Effector memory CD4-positive, alpha-beta T cell (primary cell): ENCODE data around the gene GIPC3.
"Not testable (repeated sequence)": the region's sequence is repeated elsewhere in the genome, so short reads cannot be mapped to it uniquely, and the experiment has no call there.

Experiments
- DNase-seq, 3 donors: peaks; one replicate each; pipeline ENCODE4 v3.0.0-alpha.2; 2020
- H3K27ac ChIP-seq: 2 replicates; pipeline ENCODE4 v1.7.0; 2013; ENCODE audit warnings: mild to moderate bottlenecking, low read length, moderate library complexity; ENCODE audit not compliant: insufficient read depth, poor library complexity, severe bottlenecking
- H3K27me3 ChIP-seq: replicated peaks from 2 replicates; pipeline ENCODE4 v1.7.0; 2013; ENCODE audit warnings: mild to moderate bottlenecking, low read length; ENCODE audit not compliant: insufficient read depth, control insufficient read depth, poor library complexity, severe bottlenecking
- H3K36me3 ChIP-seq: 2 replicates; pipeline ENCODE4 v1.7.0; 2013; ENCODE audit warnings: mild to moderate bottlenecking, low read length, moderate library complexity; ENCODE audit not compliant: control insufficient read depth, insufficient read depth
- H3K4me1 ChIP-seq: 2 replicates; pipeline ENCODE4 v1.7.0; 2013; ENCODE audit warnings: low read length, mild to moderate bottlenecking; ENCODE audit not compliant: control insufficient read depth, insufficient read depth, poor library complexity, severe bottlenecking
- H3K4me3 ChIP-seq: 2 replicates; pipeline ENCODE4 v1.7.0; 2013; ENCODE audit warnings: low read length, low read depth, mild to moderate bottlenecking; ENCODE audit not compliant: insufficient read depth, poor library complexity, severe bottlenecking
- H3K9me3 ChIP-seq: 2 replicates; pipeline ENCODE4 v1.7.0; 2013; ENCODE audit warnings: mild to moderate bottlenecking, low read length, moderate library complexity; ENCODE audit not compliant: control insufficient read depth

The GIPC3 gene

DNA sequence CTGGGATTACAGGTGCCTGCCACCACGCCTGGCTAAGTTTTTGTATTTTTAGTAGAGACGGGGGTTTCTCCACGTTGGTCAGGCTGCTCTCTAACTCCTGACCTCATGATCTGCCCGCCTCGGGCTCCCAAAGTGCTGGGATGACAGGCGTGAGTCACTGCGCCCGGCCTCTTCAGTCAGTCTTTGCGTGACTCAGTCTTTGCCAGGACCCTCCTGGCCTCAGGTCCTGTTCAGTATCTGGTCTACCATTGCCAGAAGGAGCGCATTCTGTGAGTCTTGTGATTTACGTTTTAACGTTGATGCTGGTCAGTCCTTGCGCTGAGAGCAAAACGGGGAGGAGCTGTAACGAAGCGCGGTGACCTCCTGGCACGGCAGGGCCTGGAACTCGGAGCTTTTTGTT lies 20.1 kb upstream of the GIPC3 start:
- H3K27ac ChIP-seq: no peak overlapping the region
- no peaks in the 10 kb centered on the region for H3K27me3 ChIP-seq
- H3K9me3 ChIP-seq: no peaks in the 10 kb centered on the region
- no peaks in the 10 kb centered on the region for H3K4me1 ChIP-seq
- no peak overlapping the region for H3K4me3 ChIP-seq
- H3K36me3 ChIP-seq: no peaks in the 10 kb centered on the region
- DNase-seq: no peak

DNA sequence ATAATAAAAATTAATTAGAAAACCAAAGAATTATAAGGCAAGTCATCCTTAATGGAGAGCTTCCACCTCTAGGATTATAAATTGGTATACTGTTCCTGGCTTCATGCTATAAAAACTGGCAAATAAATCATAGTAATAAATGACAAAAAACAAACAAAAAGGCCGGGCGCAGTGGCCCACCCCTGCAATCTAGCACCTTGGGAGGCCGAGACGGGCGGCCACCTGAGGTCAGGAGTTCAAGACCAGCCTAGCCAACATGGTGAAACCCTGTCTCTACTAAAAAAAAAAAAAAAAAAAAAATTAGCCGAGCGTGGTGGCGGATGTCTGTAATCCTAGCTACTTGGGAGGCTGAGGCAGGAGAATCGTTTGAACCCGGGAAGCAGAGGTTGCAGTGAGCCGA lies 15.2 kb upstream of the GIPC3 start:
- H3K27ac ChIP-seq, H3K4me3 ChIP-seq, DNase-seq, H3K9me3 ChIP-seq, H3K27me3 ChIP-seq, H3K36me3 ChIP-seq: not testable (repeated sequence)
- H3K4me1 ChIP-seq: peaks cover 11% of the 10 kb centered on the region

DNA sequence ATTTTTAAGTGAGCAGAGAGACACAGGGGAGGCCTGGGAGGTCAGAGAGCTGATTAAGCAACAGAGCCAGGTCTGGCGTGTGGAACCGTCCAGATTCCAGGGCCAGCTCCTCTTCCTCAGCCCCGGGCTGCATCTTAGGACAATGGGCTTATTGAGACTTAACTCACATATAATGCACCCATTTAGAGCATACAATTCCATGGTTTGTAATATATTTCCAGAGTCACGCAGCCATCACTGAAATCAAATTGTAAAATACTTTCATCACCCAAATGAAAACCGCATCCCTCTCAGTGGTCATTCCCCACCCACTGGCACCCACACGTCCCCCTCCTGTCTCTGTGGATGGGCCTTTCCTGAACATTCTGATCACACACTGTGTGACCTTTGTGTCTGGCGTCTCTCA lies 14.7 kb upstream of the GIPC3 start:
- Histone ChIP-seq H3K4me3 (no peak overlapping the region), H3K27ac (no peak overlapping the region), H3K4me1 (peaks cover 11% of the 10 kb centered on the region), H3K9me3 (no peaks in the 10 kb centered on the region), H3K36me3 (no peaks in the 10 kb centered on the region), H3K27me3 (no peaks in the 10 kb centered on the region)
- DNase-seq: no peak

DNA sequence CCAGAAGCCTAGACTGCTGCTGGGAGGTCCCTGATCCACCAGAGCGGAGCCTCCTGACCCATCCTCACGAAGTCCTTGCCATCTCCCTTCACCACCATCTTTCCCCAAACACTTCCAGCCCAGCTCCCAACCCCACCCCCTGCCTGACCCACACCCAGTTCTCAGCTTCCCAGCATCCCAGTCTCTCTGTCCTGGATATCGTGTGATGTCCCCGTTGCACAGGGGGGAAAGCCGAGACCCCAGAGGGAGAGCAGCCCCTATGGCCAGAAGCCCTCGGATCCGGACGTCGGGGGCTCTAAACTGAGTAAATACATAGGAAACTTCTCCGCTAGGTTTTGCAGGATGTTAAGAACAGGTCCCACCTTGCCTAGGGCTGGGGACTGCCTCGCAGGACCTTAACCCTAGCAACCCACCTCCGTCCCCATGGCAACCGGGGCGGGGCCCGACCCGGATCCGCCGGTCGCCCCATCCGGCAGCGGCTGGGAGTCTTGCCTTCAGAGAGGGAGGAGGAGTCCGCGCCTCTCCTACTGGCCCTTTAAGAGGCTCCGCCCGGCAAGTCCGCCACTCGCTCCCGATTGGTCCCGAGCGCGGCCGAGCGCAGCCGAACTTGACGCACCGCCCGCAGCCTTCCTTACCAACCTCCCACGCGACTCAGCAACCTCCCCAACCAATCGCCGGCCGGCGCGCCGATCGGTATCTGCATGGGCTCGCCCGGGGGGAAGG lies 13.0 kb upstream of the GIPC3 start:
- Histone ChIP-seq H3K27me3 (no peaks in the 10 kb centered on the region), H3K4me1 (peaks cover 11% of the 10 kb centered on the region), H3K36me3 (no peaks in the 10 kb centered on the region), H3K27ac (peak overlapping the region; percentile 54), H3K4me3 (peak overlapping the region; percentile 42), H3K9me3 (no peaks in the 10 kb centered on the region)
- peak; percentile 98 to 99 (median 99) for DNase-seq

DNA sequence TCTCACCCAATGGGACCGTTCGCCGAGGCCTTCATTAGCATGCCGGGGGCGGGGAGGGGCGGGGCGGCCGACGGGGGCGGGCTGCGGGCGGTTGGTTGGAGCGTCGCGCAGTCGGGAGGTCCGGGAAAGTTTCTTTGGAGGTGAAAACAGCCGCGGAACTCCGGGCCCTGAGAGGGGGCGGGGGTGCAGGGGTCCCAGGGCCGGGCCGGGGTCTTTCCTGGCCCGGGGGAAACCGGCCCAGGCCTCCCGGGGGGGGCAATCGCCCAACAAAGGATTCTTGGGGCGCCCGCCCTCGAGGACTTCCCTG lies 12.5 kb upstream of the GIPC3 start, which contains the start of gene HMG20B:
TSS of gene HMG20B (plus strand) at position 90 of the 307 bp plus-strand sequence. CDS start 366 bp downstream, outside the sequence.
- Histone ChIP-seq H3K4me3 (peak within 1 kb of the TSS; percentile 79), H3K9me3 (no peaks in the 10 kb centered on the region), H3K4me1 (peaks cover 11% of the 10 kb centered on the region), H3K27me3 (no peaks in the 10 kb centered on the region), H3K27ac (peak within 1 kb of the TSS; percentile 57), H3K36me3 (no peaks in the 10 kb centered on the region)
- no peak for DNase-seq

DNA sequence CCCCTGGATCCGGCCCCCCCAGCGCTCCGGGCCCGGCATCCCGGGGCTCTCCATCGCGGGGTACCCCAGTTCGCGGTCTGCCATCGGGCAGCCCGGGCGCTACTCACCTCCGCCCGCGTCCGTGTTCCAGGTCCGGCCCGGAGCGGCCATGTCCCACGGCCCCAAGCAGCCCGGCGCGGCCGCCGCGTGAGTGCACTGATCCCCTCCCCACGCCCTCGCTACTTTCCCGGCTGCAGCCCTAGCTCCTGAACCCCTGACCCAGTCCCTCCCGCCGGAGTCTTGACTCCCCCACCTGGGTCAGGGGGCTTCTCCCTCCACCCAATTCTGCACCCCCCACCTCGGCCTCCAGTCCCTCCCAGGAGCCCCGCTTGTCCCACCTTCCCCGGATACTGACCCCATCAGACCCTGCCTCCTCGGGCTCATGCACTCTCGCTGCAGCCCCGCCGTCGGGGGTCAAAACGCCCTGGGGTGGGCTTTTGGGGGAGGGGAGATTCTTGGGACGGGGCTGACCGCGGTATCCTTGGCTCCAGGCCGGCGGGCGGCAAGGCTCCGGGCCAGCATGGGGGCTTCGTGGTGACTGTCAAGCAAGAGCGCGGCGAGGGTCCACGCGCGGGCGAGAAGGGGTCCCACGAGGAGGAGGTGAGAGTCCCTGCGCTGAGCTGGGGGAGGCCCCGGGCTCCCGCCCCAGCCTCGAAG lies 12.0 kb upstream of the GIPC3 start:
- Histone ChIP-seq H3K4me3 (peak overlapping the region; percentile 79), H3K36me3 (no peaks in the 10 kb centered on the region), H3K9me3 (no peaks in the 10 kb centered on the region), H3K27me3 (no peaks in the 10 kb centered on the region), H3K27ac (peak overlapping the region; percentile 57), H3K4me1 (peaks cover 11% of the 10 kb centered on the region)
- no peak for DNase-seq

DNA sequence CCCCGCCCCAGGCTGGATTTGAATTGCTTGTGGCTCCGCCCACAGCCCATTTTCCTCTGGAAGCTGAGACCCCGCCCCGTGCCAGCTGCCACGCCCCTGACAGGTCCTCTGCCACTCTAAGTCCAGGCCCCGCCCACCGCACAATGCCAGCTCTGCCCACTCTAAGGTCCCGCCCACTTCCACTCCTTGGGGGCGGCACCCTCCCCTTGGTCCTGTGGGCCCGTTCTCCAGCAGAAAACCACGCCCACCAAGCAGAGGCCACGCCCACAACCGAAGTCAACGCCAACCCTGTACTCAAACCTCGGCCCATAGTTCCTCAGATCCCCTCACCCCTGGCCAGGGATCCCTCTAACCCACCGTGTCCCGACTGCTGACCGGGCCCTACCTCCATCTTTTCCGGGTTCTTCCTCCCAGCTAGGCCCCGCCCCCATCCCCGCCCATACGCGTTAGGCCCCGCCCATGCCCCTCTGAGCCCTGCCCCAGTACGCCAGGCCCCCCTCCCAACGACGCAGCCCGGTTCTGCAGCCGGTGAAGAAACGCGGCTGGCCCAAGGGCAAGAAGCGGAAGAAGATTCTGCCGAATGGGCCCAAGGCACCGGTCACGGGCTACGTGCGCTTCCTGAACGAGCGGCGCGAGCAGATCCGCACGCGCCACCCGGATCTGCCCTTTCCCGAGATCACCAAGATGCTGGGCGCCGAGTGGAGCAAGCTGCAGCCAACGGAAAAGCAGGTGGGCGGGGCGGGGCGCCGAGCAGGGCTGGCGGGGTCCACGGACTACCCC lies 11.2 kb upstream of the GIPC3 start:
- no peaks in the 10 kb centered on the region for H3K36me3 ChIP-seq
- peak; percentile 69 to 81 (median 78) for DNase-seq
- H3K9me3 ChIP-seq: no peaks in the 10 kb centered on the region
- H3K27ac ChIP-seq: no peak overlapping the region
- peaks cover 11% of the 10 kb centered on the region for H3K4me1 ChIP-seq
- H3K27me3 ChIP-seq: no peaks in the 10 kb centered on the region
- peak overlapping the region; percentile 79 for H3K4me3 ChIP-seq

DNA sequence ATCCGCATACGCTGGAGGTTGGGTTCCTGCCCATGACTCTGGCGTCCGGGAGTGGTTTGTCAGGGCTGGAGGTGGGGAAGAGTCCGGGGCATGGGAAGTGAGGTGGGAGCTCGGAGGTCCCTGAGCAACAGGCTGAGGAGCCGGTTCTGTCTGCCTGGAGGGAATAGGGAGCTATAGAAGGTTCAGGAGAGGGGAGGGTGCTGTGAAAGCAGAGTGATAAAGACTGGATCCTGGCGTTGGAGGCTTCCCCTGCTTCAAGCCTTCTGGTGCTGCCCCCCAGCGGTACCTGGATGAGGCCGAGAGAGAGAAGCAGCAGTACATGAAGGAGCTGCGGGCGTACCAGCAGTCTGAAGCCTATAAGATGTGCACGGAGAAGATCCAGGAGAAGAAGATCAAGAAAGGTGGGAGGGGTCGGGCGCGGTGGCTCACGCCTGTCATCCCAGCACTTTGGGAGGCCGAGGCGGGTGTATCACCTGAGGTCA lies 10.0 kb upstream of the GIPC3 start:
- H3K27me3 ChIP-seq: no peaks in the 10 kb centered on the region
- H3K4me1 ChIP-seq: peaks cover 11% of the 10 kb centered on the region
- H3K27ac ChIP-seq: no peak overlapping the region
- DNase-seq: no peak
- no peaks in the 10 kb centered on the region for H3K36me3 ChIP-seq
- H3K4me3 ChIP-seq: no peak overlapping the region
- H3K9me3 ChIP-seq: no peaks in the 10 kb centered on the region

DNA sequence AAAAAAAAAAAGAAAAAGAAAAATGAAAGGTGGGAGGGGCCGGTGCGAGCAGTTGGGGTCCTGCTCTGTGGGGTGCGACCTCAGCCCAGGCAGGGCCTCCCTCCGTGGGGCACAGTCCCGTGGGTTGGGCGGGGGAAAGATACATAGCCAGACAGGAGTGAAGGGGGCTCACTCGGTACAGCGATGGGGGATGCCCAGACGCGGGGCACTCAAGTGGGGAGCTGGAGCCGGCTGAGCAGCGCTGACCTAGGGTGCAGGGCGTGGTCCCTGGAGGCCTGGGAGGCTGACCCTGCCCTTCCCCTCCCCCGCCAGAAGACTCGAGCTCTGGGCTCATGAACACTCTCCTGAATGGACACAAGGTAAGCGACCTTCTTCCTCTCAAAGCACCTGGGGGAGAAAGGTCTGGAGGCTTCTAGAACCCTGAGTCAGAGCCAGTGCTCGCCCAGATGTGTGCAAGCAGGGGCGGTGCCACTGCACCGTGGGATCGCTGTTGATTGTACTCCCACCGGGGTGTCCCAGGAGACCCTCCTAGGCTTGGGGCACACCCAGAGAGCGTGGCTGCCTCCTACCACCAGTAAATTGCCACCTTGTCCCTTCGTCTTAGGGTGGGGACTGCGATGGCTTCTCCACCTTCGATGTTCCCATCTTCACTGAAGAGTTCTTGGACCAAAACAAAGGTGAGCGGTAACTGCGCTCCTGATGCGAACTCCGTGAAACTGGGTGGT lies 9.2 kb upstream of the GIPC3 start:
- no peaks in the 10 kb centered on the region for H3K36me3 ChIP-seq
- no peak overlapping the region for H3K27ac ChIP-seq
- no peaks in the 10 kb centered on the region for H3K9me3 ChIP-seq
- no peak overlapping the region for H3K4me3 ChIP-seq
- no peaks in the 10 kb centered on the region for H3K27me3 ChIP-seq
- DNase-seq: no peak
- peaks cover 11% of the 10 kb centered on the region for H3K4me1 ChIP-seq
